Measurements from ENCODE around the gene GPR45.

GRCh38 chr2:105271393-105272045, 30.0 kb downstream of the GPR45 start:
- TF ChIP-seq CTCF (IDR thresholded peaks at IDR 0.05; ENCODE audit: borderline replicate concordance, extremely low read depth, low read length, poor library complexity, severe bottlenecking) (no peak), EZH2 (IDR thresholded peaks at IDR 0.05; ENCODE audit: borderline replicate concordance, low read depth, low read length, severe bottlenecking) (no peak)
